CD4-positive, alpha-beta T cell (primary cell): ENCODE results near the gene ROR1. TPM values are rescaled to one million over a fixed set of nuclear protein-coding genes. Genes with fewer than 3 reads are reported as not detected.

Experiments
- ATAC-seq: fragments of 200-7000 bp; cut with Tn5 transposase; one replicate; pipeline ENCODE4 v1.10.0; 2022; ENCODE audit warnings: mild to moderate bottlenecking; ENCODE audit not compliant: poor library complexity
- CTCF ChIA-PET: fragments of 350-600 bp; sonication (Branson Sonifier 250); formaldehyde crosslinking; loops from one replicate; lab custom pipeline; 2021; ENCODE audit warnings: antibody characterized with exemption, inconsistent platforms; lab: Charles Lee
- POLR2A ChIA-PET: fragments of 350-600 bp; sonication (Branson Sonifier 250); formaldehyde crosslinking; loops from one replicate; lab custom pipeline; 2021; ENCODE audit warnings: antibody characterized with exemption, inconsistent platforms; lab: Charles Lee
- DNase-seq, 14 experiments: peaks; one replicate each; pipeline ENCODE4 v3.0.0-alpha.2; 2013 to 2020; ENCODE audit warnings: mixed read lengths in 2 of 14
- H3K27ac ChIP-seq, 2 donors: one replicate each; pipeline versions ENCODE4 v1.5.1 to v1.7.0; 2013; ENCODE audit warnings: low read length in 2 of 2, low read depth in 1 of 2, mild to moderate bottlenecking in 1 of 2
- H3K27me3 ChIP-seq, 2 experiments: 1 replicate in 1 of 2; 2 replicates in 1 of 2; pipeline versions ENCODE4 v1.6.1 to v1.7.0; 2013; ENCODE audit warnings: low read length in 2 of 2, control low read depth in 1 of 2, mild to moderate bottlenecking in 1 of 2, moderate library complexity in 1 of 2; ENCODE audit not compliant: insufficient read depth in 2 of 2, control insufficient read depth in 1 of 2
- H3K36me3 ChIP-seq: one replicate; pipeline ENCODE4 v1.6.1; 2013; ENCODE audit warnings: low read length, control low read depth; ENCODE audit not compliant: insufficient read depth
- H3K4me1 ChIP-seq: one replicate; pipeline ENCODE4 v1.6.1; 2013; ENCODE audit warnings: low read length, control low read depth; ENCODE audit not compliant: insufficient read depth
- H3K4me3 ChIP-seq: one replicate; pipeline ENCODE4 v1.5.1; 2013; ENCODE audit warnings: mild to moderate bottlenecking, low read length, moderate library complexity
- H3K9me3 ChIP-seq, 2 experiments: 1 replicate in 1 of 2; 2 replicates in 1 of 2; pipeline versions ENCODE4 v1.6.1 to v1.7.0; 2013; ENCODE audit warnings: low read length in 2 of 2, mild to moderate bottlenecking in 2 of 2, control low read depth in 1 of 2, moderate library complexity in 1 of 2; ENCODE audit not compliant: control insufficient read depth in 1 of 2, insufficient read depth in 1 of 2
- H3K27ac Mint-ChIP-seq: one replicate; pipeline ENCODE4 v1.8.0; 2020; ENCODE audit warnings: mixed read lengths
- H3K27me3 Mint-ChIP-seq: one replicate; pipeline ENCODE4 v1.8.0; 2021; ENCODE audit warnings: mixed read lengths
- H3K36me3 Mint-ChIP-seq: one replicate; pipeline ENCODE4 v1.8.0; 2021; ENCODE audit warnings: low read depth, mixed read lengths
- H3K4me1 Mint-ChIP-seq: one replicate; pipeline ENCODE4 v1.8.0; 2021; ENCODE audit warnings: low read depth, mixed read lengths
- H3K4me3 Mint-ChIP-seq: one replicate; pipeline ENCODE4 v1.8.0; 2020; ENCODE audit warnings: mild to moderate bottlenecking, mixed read lengths
- H3K9me3 Mint-ChIP-seq: one replicate; pipeline ENCODE4 v1.8.0; 2020; ENCODE audit warnings: mixed read lengths
- intact Hi-C, 2 experiments: fragments of 100-400 bp; cut with DNase I in 1 of 2; cut with micrococcal nuclease in 1 of 2; formaldehyde crosslinking; loops; one replicate each; pipeline versions ENCODE4 v1.15.1 to v1.9.0; 2023 to 2025; cut with DNase I, micrococcal nuclease
- total RNA-seq, 174 experiments: library from RNA in 2 of 174; stranded (reverse) in 2 of 174; gene quantifications; one replicate each; pipeline ENCODE4 v1.2.3 and lab custom pipeline; 2021 to 2026
- TF ChIP-seq, protein P1 (sequence below): fragments of 200-600 bp; IDR thresholded peaks from one replicate; pipeline ENCODE4 v1.8.0; 2022; ENCODE audit warnings: antibody characterized with exemption, mild to moderate bottlenecking

The ROR1 gene
- total RNA-seq, 2 experiments from 2014 or later, result not detected

DNA sequence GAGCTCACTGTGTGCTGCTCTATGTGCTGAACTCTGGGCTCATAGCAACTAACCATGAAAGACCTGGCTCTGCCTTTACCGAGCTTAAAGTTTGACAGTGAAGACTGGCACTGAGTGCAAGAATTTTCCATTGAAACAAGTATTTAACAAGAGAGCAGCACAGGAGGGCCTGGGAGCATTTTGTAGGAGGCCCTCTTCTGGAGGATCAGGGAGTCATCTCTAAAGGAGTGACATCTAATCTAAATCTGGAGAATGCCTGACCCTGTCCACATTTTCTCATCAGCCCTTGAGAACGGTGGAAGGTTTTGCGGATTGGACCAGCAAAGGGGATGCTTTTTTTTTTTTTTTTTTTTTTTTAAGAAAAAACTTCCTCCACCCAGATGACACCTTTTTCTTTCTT is 150.8 kb downstream of the ROR1 start:
- no peaks in the 10 kb centered on the region for H3K36me3 ChIP-seq
- no peak overlapping the region for H3K4me3 ChIP-seq
- no peak overlapping the region for H3K4me3 Mint-ChIP-seq
- no peaks in the 10 kb centered on the region for H3K27me3 Mint-ChIP-seq
- POLR2A ChIA-PET, result no interaction called here
- H3K9me3 Mint-ChIP-seq, result no peaks in the 10 kb centered on the region
- DNase-seq (no peak), ATAC-seq (no peak)
- intact Hi-C loops, result no loop called here
- H3K9me3 ChIP-seq, result no peaks in the 10 kb centered on the region
- CTCF ChIA-PET, result no interaction called here
- H3K27me3 ChIP-seq, result no peaks in the 10 kb centered on the region
- no peaks in the 10 kb centered on the region for H3K4me1 ChIP-seq
- H3K4me1 Mint-ChIP-seq, result no peaks in the 10 kb centered on the region
- H3K27ac Mint-ChIP-seq, result no peak overlapping the region
- H3K36me3 Mint-ChIP-seq, result no peaks in the 10 kb centered on the region
- no peak overlapping the region for H3K27ac ChIP-seq
- TF ChIP-seq, protein P1, sequence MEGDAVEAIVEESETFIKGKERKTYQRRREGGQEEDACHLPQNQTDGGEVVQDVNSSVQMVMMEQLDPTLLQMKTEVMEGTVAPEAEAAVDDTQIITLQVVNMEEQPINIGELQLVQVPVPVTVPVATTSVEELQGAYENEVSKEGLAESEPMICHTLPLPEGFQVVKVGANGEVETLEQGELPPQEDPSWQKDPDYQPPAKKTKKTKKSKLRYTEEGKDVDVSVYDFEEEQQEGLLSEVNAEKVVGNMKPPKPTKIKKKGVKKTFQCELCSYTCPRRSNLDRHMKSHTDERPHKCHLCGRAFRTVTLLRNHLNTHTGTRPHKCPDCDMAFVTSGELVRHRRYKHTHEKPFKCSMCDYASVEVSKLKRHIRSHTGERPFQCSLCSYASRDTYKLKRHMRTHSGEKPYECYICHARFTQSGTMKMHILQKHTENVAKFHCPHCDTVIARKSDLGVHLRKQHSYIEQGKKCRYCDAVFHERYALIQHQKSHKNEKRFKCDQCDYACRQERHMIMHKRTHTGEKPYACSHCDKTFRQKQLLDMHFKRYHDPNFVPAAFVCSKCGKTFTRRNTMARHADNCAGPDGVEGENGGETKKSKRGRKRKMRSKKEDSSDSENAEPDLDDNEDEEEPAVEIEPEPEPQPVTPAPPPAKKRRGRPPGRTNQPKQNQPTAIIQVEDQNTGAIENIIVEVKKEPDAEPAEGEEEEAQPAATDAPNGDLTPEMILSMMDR, result no peak

DNA sequence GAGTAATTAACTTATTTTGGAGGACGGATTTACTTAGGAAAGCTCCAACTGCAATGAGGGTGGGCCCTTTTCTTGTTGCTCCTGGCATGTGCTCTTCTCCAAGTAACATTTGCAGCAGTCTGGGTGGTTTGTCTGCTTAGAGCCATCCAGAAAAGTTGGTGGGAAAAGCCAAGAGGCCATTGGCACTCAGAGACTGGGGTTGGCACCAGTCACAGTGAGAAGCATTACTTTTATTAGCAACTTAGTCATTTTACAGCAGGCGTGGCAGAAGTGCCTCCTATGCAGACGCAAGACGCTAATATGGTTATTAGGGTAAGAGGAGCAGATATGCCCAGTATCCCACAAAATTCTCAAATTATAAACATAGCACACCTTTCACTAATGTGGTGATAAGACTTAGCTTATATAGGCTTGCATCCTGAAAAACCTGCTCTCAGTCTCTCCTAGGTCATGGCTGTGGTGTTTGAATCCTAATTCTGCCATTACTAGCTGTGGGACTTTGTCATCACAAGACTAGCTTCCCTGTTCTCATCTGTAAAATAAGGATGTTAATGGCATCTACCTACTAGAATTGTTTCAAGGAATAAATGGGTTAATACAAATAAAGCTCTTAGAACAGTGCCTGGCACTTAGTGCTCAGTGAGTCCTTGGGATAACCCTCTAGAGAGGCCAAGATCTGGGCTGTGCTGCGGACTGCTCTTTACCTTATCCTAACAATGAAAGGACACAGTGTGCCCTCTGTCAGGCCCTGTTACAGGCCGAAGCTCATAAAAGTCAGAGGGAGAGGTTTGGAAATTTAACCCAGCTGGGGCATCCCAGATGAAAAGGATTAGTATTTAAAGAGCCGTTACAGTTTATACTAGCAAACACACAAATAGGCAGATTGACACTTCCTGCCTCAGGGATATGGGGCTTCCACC is 154.6 kb downstream of the ROR1 start:
- Histone ChIP-seq H3K4me3 (no peak overlapping the region), H3K9me3 (no peaks in the 10 kb centered on the region), H3K4me1 (no peaks in the 10 kb centered on the region), H3K27me3 (no peaks in the 10 kb centered on the region), H3K36me3 (no peaks in the 10 kb centered on the region), H3K27ac (no peak overlapping the region)
- ChIA-PET POLR2A (no interaction called here), CTCF (no interaction called here)
- TF ChIP-seq, protein P1, result no peak
- H3K27me3 Mint-ChIP-seq, result no peaks in the 10 kb centered on the region
- ATAC-seq (no peak), DNase-seq (no peak)
- no peaks in the 10 kb centered on the region for H3K36me3 Mint-ChIP-seq
- H3K9me3 Mint-ChIP-seq, result no peaks in the 10 kb centered on the region
- H3K4me1 Mint-ChIP-seq, result no peaks in the 10 kb centered on the region
- H3K4me3 Mint-ChIP-seq, result no peak overlapping the region
- no peak overlapping the region for H3K27ac Mint-ChIP-seq
- intact Hi-C loops, result no loop called here

DNA sequence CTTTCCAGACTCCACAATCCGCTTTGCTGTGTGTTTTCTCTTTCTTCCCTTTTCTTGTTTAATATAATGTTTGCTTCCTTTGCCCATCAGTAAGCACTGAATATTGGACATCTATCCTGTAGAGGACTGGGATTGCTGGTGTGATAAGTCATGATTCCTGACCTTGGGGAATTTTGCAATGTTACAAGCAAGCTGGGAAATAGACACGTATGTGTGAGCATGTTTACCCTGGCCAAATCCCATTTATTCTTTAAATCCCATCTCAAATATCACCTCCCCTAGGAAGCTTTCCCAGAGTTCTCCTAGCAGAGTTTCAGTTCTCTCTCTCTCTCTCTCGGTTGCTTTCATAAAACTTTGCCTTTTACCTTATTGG is 155.3 kb downstream of the ROR1 start:
- Histone ChIP-seq H3K4me3 (no peak overlapping the region), H3K9me3 (no peaks in the 10 kb centered on the region), H3K27ac (no peak overlapping the region), H3K27me3 (no peaks in the 10 kb centered on the region), H3K36me3 (no peaks in the 10 kb centered on the region), H3K4me1 (no peaks in the 10 kb centered on the region)
- intact Hi-C loops, result no loop called here
- H3K9me3 Mint-ChIP-seq, result no peaks in the 10 kb centered on the region
- TF ChIP-seq, protein P1, result no peak
- ChIA-PET POLR2A (no interaction called here), CTCF (no interaction called here)
- no peak for DNase-seq
- H3K27me3 Mint-ChIP-seq, result no peaks in the 10 kb centered on the region
- no peak overlapping the region for H3K4me3 Mint-ChIP-seq
- H3K36me3 Mint-ChIP-seq, result no peaks in the 10 kb centered on the region
- H3K4me1 Mint-ChIP-seq, result no peaks in the 10 kb centered on the region
- no peak overlapping the region for H3K27ac Mint-ChIP-seq
- no peak for ATAC-seq
